ENCODE data around the gene BEND6.

BEND6 gene

DNA sequence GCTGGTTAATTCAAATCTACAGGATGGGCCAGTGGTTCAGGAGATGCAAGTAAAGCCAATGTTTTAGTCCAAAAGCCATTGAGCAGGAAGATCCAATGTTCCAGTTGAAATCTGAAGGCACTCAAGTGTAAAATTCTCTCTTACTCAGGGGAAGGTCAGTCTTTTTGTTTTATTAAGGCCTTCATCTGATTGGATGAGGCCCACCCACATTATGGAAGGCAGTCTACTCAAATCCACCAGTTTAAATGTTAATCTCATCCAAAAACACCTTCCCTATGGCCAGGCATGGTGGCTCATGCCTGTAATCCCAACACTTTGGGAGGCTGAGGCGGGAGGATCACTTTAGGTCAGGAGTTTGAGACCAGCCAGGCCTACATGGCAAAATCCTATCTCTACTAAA is 31.3 kb upstream of the BEND6 start:
- H3K27me3 ChIP-seq (ENCODE audit: control insufficient read depth in 1 of 2, insufficient read depth in 2 of 2, low read length in 2 of 2) = no peaks in the 10 kb centered on the region
- H3K4me1 ChIP-seq (ENCODE audit: insufficient read depth, low read length) = no peaks in the 10 kb centered on the region
- no peak overlapping the region for H3K27ac ChIP-seq (ENCODE audit: low read depth, low read length)
- no peaks in the 10 kb centered on the region for H3K9me3 ChIP-seq (ENCODE audit: low read length)
- no peaks in the 10 kb centered on the region for H3K36me3 ChIP-seq (ENCODE audit: insufficient read depth, low read length)
- no peak overlapping the region for H3K9ac ChIP-seq (ENCODE audit: low read length)
- no peak overlapping the region for H3K4me3 ChIP-seq (ENCODE audit: low read depth in 1 of 2, low read length in 2 of 2)

DNA sequence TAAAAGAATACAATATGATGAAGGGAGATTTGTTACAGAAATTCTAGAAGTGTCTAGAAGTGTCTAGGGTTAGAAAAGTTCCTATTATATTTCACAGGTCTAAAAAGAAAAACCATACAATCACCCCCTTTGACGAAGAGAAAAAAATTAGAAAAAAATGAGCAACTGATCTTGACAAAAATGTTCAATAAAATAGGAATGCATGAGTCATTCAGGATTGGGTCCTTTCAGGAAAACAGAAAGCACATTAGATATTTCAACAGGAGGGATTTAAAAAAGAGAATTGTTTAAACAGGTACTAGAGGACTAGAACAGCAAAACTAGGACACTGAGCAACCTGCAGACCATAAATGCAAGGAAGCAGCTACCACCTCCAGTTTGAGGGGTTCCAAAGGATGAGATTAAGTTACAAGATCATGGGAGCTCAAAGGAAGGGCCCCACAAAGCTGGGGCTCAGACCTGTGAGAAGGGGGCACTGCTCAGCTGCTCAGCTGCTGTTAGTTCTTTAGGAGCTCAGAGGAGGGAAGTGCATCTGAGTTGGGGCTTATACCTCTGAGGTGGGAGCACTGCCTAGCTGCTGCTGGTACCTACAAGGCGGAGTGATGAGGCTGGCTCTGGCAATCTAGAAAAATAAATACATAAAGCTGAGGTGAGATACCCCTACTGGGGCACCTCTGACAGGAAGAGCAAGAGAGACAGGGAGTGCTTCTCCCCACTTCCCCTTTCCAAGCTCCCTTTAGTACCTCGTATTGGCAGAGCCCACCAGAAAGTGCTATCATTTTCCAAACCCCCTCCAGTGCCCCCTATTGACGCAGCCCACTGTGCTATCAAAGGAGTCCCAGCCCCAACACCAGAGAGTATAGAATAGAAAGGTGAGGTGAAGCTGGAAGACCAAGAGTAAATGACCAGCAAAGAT is 27.1 kb upstream of the BEND6 start:
- Histone ChIP-seq H3K9me3 (ENCODE audit: low read length) (no peaks in the 10 kb centered on the region), H3K27me3 (ENCODE audit: control insufficient read depth in 1 of 2, insufficient read depth in 2 of 2, low read length in 2 of 2) (no peaks in the 10 kb centered on the region), H3K27ac (ENCODE audit: low read depth, low read length) (no peak overlapping the region), H3K9ac (ENCODE audit: low read length) (no peak overlapping the region), H3K4me3 (ENCODE audit: low read depth in 1 of 2, low read length in 2 of 2) (no peak overlapping the region), H3K36me3 (ENCODE audit: insufficient read depth, low read length) (no peaks in the 10 kb centered on the region), H3K4me1 (ENCODE audit: insufficient read depth, low read length) (no peaks in the 10 kb centered on the region)

DNA sequence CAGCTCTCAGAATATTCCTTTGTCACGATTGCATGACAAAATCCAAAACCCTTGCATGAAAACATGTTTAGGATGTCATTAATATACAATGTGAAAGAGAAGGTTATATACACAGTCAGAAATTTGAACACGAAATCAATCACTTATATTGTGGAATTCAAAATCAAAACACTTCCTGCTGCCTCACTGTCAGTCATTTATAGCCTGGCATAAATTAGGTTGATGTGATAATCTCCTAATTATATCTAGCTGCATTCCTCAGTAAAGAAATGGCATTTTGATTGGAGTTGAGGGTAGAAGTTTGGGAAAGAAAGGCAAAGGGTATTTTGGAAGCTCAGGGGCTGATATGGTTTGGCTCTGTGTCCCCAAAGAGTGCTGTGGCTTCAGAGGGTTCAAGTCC is 24.1 kb upstream of the BEND6 start:
- no peak overlapping the region for H3K27ac ChIP-seq (ENCODE audit: low read depth, low read length)
- H3K4me1 ChIP-seq (ENCODE audit: insufficient read depth, low read length) = no peaks in the 10 kb centered on the region
- no peak overlapping the region for H3K9ac ChIP-seq (ENCODE audit: low read length)
- H3K27me3 ChIP-seq (ENCODE audit: control insufficient read depth in 1 of 2, insufficient read depth in 2 of 2, low read length in 2 of 2) = no peaks in the 10 kb centered on the region
- H3K4me3 ChIP-seq (ENCODE audit: low read depth in 1 of 2, low read length in 2 of 2) = no peak overlapping the region
- no peaks in the 10 kb centered on the region for H3K9me3 ChIP-seq (ENCODE audit: low read length)
- no peaks in the 10 kb centered on the region for H3K36me3 ChIP-seq (ENCODE audit: insufficient read depth, low read length)

DNA sequence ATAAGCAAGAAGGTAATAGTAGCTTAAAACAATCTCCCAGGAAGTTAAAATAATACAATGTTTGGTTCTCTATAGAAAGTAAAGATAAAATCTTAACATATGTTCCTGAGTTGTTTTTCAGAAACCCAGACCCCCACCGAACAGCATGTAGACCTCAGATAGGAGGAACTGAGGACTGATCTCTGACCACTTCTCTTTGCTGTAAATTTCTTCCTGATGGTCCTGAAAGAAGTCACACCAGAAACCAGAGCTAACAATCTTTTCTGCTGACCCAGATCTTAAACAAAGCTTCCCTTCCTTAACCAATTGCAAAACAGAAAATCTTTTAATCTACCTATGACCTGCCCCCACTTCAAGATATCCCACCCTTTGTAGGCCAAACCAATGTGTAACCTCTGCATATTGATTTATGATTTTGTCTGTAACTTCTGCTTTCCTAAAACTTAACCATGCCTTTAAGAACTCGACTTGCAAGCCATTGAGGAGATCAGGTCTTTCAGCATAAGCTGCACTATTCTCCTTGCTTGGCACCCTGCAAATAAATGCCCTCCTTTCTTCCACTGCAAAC is 21.9 kb upstream of the BEND6 start:
- no peak overlapping the region for H3K27ac ChIP-seq (ENCODE audit: low read depth, low read length)
- H3K27me3 ChIP-seq (ENCODE audit: control insufficient read depth in 1 of 2, insufficient read depth in 2 of 2, low read length in 2 of 2) = no peaks in the 10 kb centered on the region

DNA sequence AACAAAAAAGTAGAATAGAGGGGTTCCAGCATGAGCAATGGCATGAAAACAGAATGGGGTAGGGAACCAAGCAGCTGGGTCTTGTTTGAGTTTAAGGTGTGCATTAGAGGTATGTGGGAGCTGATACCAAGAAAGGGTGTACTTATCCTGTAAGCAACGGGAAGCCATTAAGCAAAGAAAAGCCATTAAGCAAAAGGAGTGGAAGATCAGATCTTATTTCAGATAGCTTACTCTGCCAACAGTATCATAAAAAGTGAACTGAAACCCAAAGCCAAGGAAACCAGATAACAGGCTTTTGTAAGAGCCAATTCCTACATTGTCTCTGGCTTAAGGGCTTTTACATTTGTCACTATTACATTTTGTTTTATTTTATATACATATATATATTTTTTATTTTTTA is 21.3 kb upstream of the BEND6 start:
- Histone ChIP-seq H3K9me3 (ENCODE audit: low read length) (no peaks in the 10 kb centered on the region), H3K4me3 (ENCODE audit: low read depth in 1 of 2, low read length in 2 of 2) (no peak overlapping the region), H3K4me1 (ENCODE audit: insufficient read depth, low read length) (no peaks in the 10 kb centered on the region), H3K36me3 (ENCODE audit: insufficient read depth, low read length) (no peaks in the 10 kb centered on the region), H3K27me3 (ENCODE audit: control insufficient read depth in 1 of 2, insufficient read depth in 2 of 2, low read length in 2 of 2) (no peaks in the 10 kb centered on the region), H3K27ac (ENCODE audit: low read depth, low read length) (no peak overlapping the region), H3K9ac (ENCODE audit: low read length) (no peak overlapping the region)

More for the DNA sequence above, 21.9 kb upstream of the BEND6 start:
- Histone ChIP-seq H3K9ac (ENCODE audit: low read length) (no peak overlapping the region), H3K36me3 (ENCODE audit: insufficient read depth, low read length) (no peaks in the 10 kb centered on the region), H3K4me1 (ENCODE audit: insufficient read depth, low read length) (no peaks in the 10 kb centered on the region), H3K9me3 (ENCODE audit: low read length) (no peaks in the 10 kb centered on the region), H3K4me3 (ENCODE audit: low read depth in 1 of 2, low read length in 2 of 2) (no peak overlapping the region)

DNA sequence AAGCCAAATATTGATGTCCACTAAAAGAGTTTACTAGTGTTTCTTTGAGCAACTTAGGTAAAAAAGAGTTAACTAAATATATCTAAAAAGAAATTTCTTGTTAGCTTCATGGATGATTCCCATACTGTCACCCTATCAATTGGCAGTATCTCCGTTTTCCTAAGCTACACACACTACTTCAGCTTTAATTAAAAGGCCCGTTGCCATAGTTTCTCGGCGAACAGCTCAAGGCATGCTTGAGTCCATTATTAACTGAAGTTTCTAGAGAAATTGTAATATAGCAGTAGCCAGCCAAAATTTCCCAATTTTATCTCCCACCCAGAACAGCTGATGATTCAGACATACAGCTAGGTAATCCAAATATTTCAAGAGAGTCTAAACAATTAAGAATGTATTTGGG is 20.0 kb upstream of the BEND6 start:
- no peaks in the 10 kb centered on the region for H3K27me3 ChIP-seq (ENCODE audit: control insufficient read depth in 1 of 2, insufficient read depth in 2 of 2, low read length in 2 of 2)
- H3K27ac ChIP-seq (ENCODE audit: low read depth, low read length) = no peak overlapping the region
- no peaks in the 10 kb centered on the region for H3K4me1 ChIP-seq (ENCODE audit: insufficient read depth, low read length)
- H3K9me3 ChIP-seq (ENCODE audit: low read length) = no peaks in the 10 kb centered on the region
- H3K9ac ChIP-seq (ENCODE audit: low read length) = no peak overlapping the region
- H3K4me3 ChIP-seq (ENCODE audit: low read depth in 1 of 2, low read length in 2 of 2) = no peak overlapping the region
- H3K36me3 ChIP-seq (ENCODE audit: insufficient read depth, low read length) = no peaks in the 10 kb centered on the region

DNA sequence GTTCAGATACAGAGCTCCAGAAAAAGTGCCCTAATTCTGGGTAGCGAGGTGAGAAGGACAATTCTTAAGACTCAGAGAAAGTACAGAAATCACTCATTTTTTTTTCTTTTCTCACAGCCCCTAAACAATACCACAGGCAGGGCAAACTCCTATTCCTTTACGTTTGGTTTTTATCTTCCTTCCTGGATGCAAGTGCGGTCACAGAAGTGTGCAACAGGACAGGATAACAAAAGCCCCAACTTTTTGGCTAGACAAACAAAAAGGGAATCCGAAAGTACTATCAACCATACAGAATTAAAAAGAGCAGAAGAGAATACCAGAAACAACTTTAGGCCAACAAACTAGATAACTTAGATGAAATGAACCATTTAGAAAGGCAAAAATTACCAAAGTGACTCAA is 18.4 kb upstream of the BEND6 start:
- Histone ChIP-seq H3K4me3 (ENCODE audit: low read depth in 1 of 2, low read length in 2 of 2) (no peak overlapping the region), H3K27ac (ENCODE audit: low read depth, low read length) (no peak overlapping the region)

DNA sequence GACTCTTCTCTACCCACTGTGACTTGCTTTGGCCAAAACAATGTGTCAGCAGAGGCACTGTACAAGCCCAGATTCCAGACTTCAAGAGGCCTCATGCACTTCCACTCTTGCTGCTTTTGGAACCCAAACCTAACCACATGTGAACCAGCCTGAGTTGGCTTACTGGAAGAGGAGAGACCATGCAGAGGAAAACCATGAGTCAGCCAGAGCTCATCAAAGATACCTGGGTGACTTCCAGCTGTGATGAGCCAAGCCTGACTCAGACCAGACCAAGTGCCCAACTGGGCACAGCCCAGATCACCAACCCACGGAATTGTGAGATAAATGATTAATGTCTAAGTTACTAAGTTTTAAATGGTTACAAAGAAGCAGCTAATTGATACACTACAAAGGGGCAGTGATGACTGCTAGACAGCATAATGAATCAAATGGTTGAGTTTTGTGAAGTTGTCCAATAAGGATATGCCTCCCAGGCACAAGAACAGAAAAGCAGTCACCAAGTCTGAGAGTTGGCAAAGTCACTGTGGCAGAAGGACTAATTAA is 16.2 kb upstream of the BEND6 start:
- no peaks in the 10 kb centered on the region for H3K27me3 ChIP-seq (ENCODE audit: control insufficient read depth in 1 of 2, insufficient read depth in 2 of 2, low read length in 2 of 2)
- no peaks in the 10 kb centered on the region for H3K9me3 ChIP-seq (ENCODE audit: low read length)
- H3K9ac ChIP-seq (ENCODE audit: low read length) = no peak overlapping the region
- H3K27ac ChIP-seq (ENCODE audit: low read depth, low read length) = no peak overlapping the region
- no peaks in the 10 kb centered on the region for H3K4me1 ChIP-seq (ENCODE audit: insufficient read depth, low read length)
- no peaks in the 10 kb centered on the region for H3K36me3 ChIP-seq (ENCODE audit: insufficient read depth, low read length)
- no peak overlapping the region for H3K4me3 ChIP-seq (ENCODE audit: low read depth in 1 of 2, low read length in 2 of 2)

More for the DNA sequence above, 18.4 kb upstream of the BEND6 start:
- Histone ChIP-seq H3K9ac (ENCODE audit: low read length) (no peak overlapping the region), H3K9me3 (ENCODE audit: low read length) (no peaks in the 10 kb centered on the region), H3K4me1 (ENCODE audit: insufficient read depth, low read length) (no peaks in the 10 kb centered on the region), H3K36me3 (ENCODE audit: insufficient read depth, low read length) (no peaks in the 10 kb centered on the region), H3K27me3 (ENCODE audit: control insufficient read depth in 1 of 2, insufficient read depth in 2 of 2, low read length in 2 of 2) (no peaks in the 10 kb centered on the region)

DNA sequence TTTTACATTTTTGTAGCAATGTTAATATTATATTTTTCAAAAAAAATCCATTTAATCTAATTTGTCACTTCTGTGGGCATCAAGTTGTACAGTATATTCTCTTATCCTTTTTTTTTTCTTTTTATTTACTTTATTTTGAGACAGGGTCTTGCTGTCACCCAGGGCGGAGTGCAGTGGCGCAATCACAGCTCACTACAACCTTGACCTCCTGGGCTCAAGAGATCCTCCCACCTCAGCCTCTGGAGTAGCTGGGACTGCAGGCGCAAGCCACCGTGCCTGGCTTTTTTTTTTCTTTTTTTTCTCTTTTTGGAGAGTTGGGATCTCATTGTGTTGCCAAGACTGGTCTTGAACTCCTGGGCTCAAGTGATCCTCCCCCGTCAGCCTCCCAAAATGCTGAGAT is 14.4 kb upstream of the BEND6 start:
- Histone ChIP-seq H3K9ac (ENCODE audit: low read length) (no peak overlapping the region), H3K4me3 (ENCODE audit: low read depth in 1 of 2, low read length in 2 of 2) (no peak overlapping the region), H3K27ac (ENCODE audit: low read depth, low read length) (no peak overlapping the region), H3K36me3 (ENCODE audit: insufficient read depth, low read length) (no peaks in the 10 kb centered on the region), H3K4me1 (ENCODE audit: insufficient read depth, low read length) (no peaks in the 10 kb centered on the region), H3K9me3 (ENCODE audit: low read length) (no peaks in the 10 kb centered on the region), H3K27me3 (ENCODE audit: control insufficient read depth in 1 of 2, insufficient read depth in 2 of 2, low read length in 2 of 2) (no peaks in the 10 kb centered on the region)

DNA sequence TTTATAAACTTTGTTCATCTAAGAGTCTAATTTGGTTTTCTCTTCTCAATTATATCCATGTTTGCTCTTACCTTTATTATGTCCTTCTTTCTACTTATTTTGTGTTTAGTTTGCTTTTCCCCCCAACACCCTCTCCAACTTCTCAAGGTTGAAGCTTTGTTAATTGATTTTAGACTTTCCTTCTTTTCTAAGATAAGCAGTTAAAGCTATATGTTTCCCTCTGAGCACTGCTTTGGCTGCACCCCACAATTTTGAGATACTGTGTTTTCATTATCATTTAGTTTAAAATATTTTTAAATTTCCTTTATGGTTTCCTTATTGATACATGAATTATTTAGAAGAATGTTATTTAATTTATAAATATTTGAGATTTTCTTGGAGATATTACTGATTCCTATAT is 13.9 kb upstream of the BEND6 start:
- no peak overlapping the region for H3K9ac ChIP-seq (ENCODE audit: low read length)
- H3K9me3 ChIP-seq (ENCODE audit: low read length) = no peaks in the 10 kb centered on the region
- no peak overlapping the region for H3K27ac ChIP-seq (ENCODE audit: low read depth, low read length)
- H3K4me1 ChIP-seq (ENCODE audit: insufficient read depth, low read length) = no peaks in the 10 kb centered on the region
- H3K27me3 ChIP-seq (ENCODE audit: control insufficient read depth in 1 of 2, insufficient read depth in 2 of 2, low read length in 2 of 2) = no peaks in the 10 kb centered on the region
- no peak overlapping the region for H3K4me3 ChIP-seq (ENCODE audit: low read depth in 1 of 2, low read length in 2 of 2)
- no peaks in the 10 kb centered on the region for H3K36me3 ChIP-seq (ENCODE audit: insufficient read depth, low read length)

DNA sequence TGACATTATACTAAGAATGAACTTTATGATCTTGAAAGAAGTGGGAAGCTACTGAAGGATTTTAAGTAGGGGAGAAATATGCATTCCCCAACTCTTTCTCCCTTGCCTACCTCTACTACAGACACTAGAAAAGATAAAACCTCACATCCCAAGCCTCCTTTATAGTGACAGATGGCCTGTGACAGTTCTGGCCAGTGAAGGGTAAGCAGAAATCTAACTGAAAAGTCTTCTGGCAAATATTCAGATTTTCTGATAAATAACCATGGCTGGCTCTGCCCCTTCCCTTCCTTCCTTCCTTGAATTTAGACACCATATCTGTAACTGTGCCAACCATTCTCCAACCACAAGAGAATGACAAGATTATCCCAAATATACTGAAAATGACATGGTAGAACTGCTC is 10.2 kb upstream of the BEND6 start:
- no peak overlapping the region for H3K27ac ChIP-seq (ENCODE audit: low read depth, low read length)
- no peaks in the 10 kb centered on the region for H3K36me3 ChIP-seq (ENCODE audit: insufficient read depth, low read length)
- no peaks in the 10 kb centered on the region for H3K27me3 ChIP-seq (ENCODE audit: control insufficient read depth in 1 of 2, insufficient read depth in 2 of 2, low read length in 2 of 2)
- no peaks in the 10 kb centered on the region for H3K4me1 ChIP-seq (ENCODE audit: insufficient read depth, low read length)
- H3K9ac ChIP-seq (ENCODE audit: low read length) = no peak overlapping the region
- H3K9me3 ChIP-seq (ENCODE audit: low read length) = no peaks in the 10 kb centered on the region
- H3K4me3 ChIP-seq (ENCODE audit: low read depth in 1 of 2, low read length in 2 of 2) = no peak overlapping the region
